Measurements from ENCODE around the gene PXDN.

PXDN gene

DNA sequence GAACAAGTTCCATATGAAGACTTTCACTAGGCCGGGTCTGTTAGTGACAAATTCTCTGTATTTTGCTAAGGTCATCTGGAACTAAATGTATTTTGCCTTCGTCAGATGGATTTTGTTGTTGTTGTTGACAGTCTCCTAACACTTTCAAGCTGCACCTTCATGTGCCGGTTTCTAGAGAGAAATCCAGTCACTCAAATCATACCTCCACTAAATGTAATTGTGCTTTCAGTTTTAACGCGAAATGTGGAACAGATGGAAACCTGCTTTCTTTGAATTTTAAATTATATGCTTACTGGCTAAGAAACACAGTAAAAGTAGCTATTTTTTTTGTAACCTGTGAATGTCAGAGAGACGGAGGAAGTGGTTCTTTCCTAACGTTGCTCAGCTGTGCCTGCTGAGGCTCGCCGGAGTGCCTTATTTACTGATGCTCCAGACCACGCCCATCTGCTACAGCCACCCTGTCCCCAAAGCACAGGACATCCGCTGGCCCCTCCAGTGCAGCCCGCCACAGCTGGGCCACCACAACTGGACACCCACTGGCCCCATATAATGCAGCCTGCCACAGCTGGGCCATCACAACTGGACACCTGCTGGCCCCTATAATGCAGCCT is 134.7 kb downstream of the PXDN start:
- no peak for TF ChIP-seq Cebpa-rat (IDR thresholded peaks at IDR 0.05)
- no peaks in the 10 kb centered on the region for H3K9me3 ChIP-seq (replicated peaks in 1 of 11)
- no peaks in the 10 kb centered on the region; a peak in 1 of 22 replicates for H4K20me1 ChIP-seq
- peak overlapping the region in 7 of 10 experiments; percentile 3 to 57 (median 22); a peak in 8 of 20 replicates for H3K4me3 ChIP-seq
- H3K27ac ChIP-seq = peak overlapping the region in 8 of 11 experiments; percentile 11 to 83 (median 54); a peak in 15 of 22 replicates
- no peaks in the 10 kb centered on the region for H3K36me3 ChIP-seq
- H3K27me3 ChIP-seq = peaks cover 0 to 15% (median 0%) of the 10 kb centered on the region in 11 experiments; a peak in 2 of 22 replicates
- H3K9ac ChIP-seq = peak overlapping the region in 5 of 11 experiments; percentile 18 to 64 (median 55); a peak in 10 of 22 replicates
- H3K4me1 ChIP-seq = peaks cover 55 to 99% (median 97%) of the 10 kb centered on the region in 10 experiments
- H3K4me2 ChIP-seq = peak overlapping the region; percentile 58 to 98 (median 90)

DNA sequence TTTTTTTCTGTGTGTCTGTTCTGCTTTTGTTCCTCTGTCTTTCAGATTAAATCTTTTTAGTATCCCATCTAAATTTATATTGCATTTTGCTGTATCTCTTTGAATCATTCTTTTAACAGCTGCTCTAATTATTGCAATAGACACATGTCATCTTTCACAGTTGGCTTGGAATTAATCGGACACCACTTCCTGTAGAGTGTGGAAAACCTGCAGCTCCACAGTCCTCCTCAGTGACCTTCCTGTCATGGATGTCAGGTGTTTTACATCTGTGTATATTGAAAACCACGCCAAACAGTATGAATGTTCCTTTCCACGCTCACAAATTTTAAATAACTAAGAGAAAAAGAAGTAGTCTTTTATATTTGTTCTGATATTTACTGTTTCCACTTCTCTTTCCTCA is 135.3 kb downstream of the PXDN start:
- Histone ChIP-seq H3K9me3 (replicated peaks in 1 of 11) (no peaks in the 10 kb centered on the region), H3K4me2 (peak overlapping the region; percentile 58 to 98 (median 90); a peak in 21 of 22 replicates), H3K27ac (peak overlapping the region in 6 of 11 experiments; percentile 30 to 83 (median 58); a peak in 12 of 22 replicates), H3K9ac (peak overlapping the region in 4 of 11 experiments; percentile 2 to 64 (median 57); a peak in 6 of 22 replicates), H3K36me3 (no peaks in the 10 kb centered on the region), H3K4me3 (peak overlapping the region in 3 of 10 experiments; percentile 41 to 57 (median 48); a peak in 5 of 20 replicates), H3K27me3 (peaks cover 0 to 15% (median 0%) of the 10 kb centered on the region in 11 experiments; a peak in 2 of 22 replicates), H4K20me1 (no peaks in the 10 kb centered on the region; a peak in 1 of 22 replicates), H3K4me1 (peaks cover 52 to 99% (median 97%) of the 10 kb centered on the region in 10 experiments)
- TF ChIP-seq Cebpa-rat (IDR thresholded peaks at IDR 0.05) = no peak

DNA sequence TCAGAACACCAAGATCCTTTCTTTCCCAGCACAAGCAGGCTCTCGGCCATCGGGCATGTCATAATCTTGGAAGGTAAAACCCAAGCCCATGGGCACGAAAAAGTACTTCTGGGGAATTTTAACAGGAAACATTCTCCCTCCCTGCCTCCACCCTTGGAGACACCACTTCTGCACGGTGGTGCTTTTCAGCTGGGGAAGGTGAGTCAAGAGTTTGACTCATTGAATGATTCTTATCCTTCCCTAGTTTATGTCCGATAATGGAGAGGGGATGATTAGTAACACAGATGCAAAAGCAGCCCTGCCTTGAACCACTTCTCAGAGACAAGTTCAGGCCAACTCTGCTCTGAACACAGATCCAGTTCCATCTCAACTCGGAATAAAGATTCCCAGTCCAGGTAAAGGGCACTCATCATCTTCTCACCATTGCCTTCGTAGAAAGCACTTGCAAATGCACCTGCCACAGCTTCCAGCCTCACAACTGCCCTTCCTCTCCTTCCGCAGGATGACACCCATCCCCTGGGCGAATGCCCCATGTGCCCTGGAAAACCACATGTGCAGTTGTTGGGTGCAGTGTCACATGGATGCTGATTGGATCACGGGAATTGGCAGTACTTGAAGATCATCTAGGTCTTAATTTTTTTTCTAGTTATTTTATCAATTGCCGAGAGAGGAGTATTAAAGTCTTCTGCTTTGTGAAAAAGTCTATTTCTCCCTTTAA is 136.2 kb downstream of the PXDN start:
- Histone ChIP-seq H4K20me1 (no peaks in the 10 kb centered on the region; a peak in 1 of 22 replicates), H3K4me3 (peak overlapping the region in 2 of 10 experiments; percentile 2 to 24; a peak in 2 of 20 replicates), H3K27me3 (peaks cover 0 to 10% (median 0%) of the 10 kb centered on the region in 11 experiments; a peak in 2 of 22 replicates), H3K9ac (0 out of 22 replicates have a peak overlapping the region, but pooled peaks of 1 of the 11 experiments have one; percentile 1), H3K4me2 (peak overlapping the region in 9 of 11 experiments; percentile 78 to 98 (median 92); a peak in 18 of 22 replicates), H3K36me3 (no peaks in the 10 kb centered on the region), H3K4me1 (peaks cover 45 to 98% (median 90%) of the 10 kb centered on the region in 10 experiments), H3K9me3 (replicated peaks in 1 of 11) (no peaks in the 10 kb centered on the region), H3K27ac (peak overlapping the region in 2 of 11 experiments; percentile 67 to 69; a peak in 3 of 22 replicates)
- no peak for TF ChIP-seq Cebpa-rat (IDR thresholded peaks at IDR 0.05)

GRCh38 chr2:1607236-1607920 is 136.9 kb downstream of the PXDN start:
- no peaks in the 10 kb centered on the region for H3K36me3 ChIP-seq
- H3K4me1 ChIP-seq = peaks cover 45 to 98% (median 86%) of the 10 kb centered on the region in 10 experiments
- TF ChIP-seq Cebpa-rat (IDR thresholded peaks at IDR 0.05) = no peak
- peak overlapping the region; percentile 78 to 98 (median 91); a peak in 21 of 22 replicates for H3K4me2 ChIP-seq
- H3K9ac ChIP-seq = peak overlapping the region in 2 of 11 experiments; percentile 1 to 19; a peak in 1 of 22 replicates
- H3K27ac ChIP-seq = peak overlapping the region in 3 of 11 experiments; percentile 67 to 69 (median 68); a peak in 5 of 22 replicates
- H4K20me1 ChIP-seq = no peaks in the 10 kb centered on the region; a peak in 1 of 22 replicates
- H3K4me3 ChIP-seq = peak overlapping the region in 1 of 10 experiments; percentile 21; a peak in 1 of 20 replicates
- no peaks in the 10 kb centered on the region for H3K9me3 ChIP-seq (replicated peaks in 1 of 11)
- peaks cover 0 to 10% (median 0%) of the 10 kb centered on the region in 11 experiments; a peak in 1 of 22 replicates for H3K27me3 ChIP-seq

DNA sequence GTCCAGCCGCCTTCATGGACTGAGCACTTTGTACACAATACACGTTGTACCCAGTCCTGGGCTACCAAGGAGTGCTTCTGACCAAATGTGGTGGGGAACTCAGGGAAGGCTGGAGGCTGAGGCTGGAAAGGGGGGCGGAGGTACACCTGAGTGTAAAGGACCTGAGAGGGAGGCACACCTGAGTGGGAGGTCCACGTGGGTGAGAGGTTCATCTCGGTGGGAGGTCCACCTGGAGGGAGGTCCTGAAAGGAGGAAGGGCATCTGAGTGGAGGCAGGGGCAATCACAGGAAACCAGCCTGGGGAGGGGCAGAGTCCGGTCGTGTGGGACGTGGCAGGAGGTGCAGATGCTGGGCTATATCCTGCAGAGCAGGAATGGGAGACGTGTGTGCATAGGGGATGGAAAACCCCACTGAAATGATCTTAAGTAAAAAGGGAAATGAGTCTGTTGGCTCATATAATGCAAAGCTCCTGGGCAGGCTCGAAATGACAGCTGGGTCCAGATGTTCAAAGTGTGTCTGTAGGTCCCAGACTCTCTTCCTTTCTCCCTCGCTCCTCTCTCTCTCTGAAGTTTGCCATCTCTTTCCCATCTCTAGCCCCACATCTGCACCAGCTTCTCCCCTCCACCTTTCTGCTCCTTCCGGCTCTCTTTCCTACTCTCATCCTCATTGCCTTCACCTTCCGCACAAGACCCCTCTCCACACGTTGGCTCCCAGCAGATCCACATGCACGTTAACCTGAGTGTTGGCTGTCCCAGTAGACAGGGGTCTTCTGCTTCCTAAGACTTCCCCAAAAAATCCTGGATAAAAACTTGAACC is 137.7 kb downstream of the PXDN start:
- Histone ChIP-seq H3K27ac (peak overlapping the region in 6 of 11 experiments; percentile 32 to 69 (median 68); a peak in 9 of 22 replicates), H3K9ac (peak overlapping the region in 5 of 11 experiments; percentile 36 to 70 (median 61); a peak in 5 of 22 replicates), H3K36me3 (no peaks in the 10 kb centered on the region), H3K4me3 (peak overlapping the region in 3 of 10 experiments; percentile 6 to 29 (median 22); a peak in 3 of 20 replicates), H3K9me3 (replicated peaks in 1 of 11) (no peaks in the 10 kb centered on the region), H3K4me1 (peaks cover 45 to 98% (median 82%) of the 10 kb centered on the region in 10 experiments), H4K20me1 (no peaks in the 10 kb centered on the region; a peak in 1 of 22 replicates), H3K4me2 (peak overlapping the region; percentile 78 to 98 (median 91)), H3K27me3 (peaks cover 0 to 10% (median 0%) of the 10 kb centered on the region in 11 experiments; a peak in 1 of 22 replicates)
- no peak for TF ChIP-seq Cebpa-rat (IDR thresholded peaks at IDR 0.05)

DNA sequence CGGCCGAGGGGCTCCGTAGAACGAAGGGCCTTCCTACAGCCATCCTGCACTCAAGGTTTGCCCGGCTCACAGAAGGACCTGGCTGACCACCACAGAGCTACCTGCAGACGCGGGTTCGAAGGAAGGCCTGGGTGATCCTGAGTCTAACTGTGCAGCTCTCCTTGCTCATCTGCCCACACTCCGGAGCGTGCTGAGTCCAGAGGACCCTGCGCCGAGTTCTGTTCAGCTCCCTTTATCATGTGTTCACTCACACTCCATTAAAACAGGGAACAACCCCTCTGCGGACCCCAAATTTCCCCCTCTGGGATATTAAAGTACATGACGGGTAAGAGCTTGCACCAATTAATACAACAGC is 138.3 kb downstream of the PXDN start:
- Histone ChIP-seq H3K36me3 (no peaks in the 10 kb centered on the region), H3K4me1 (peaks cover 45 to 100% (median 83%) of the 10 kb centered on the region in 10 experiments), H4K20me1 (no peaks in the 10 kb centered on the region; a peak in 1 of 22 replicates), H3K9ac (peak overlapping the region in 7 of 11 experiments; percentile 36 to 70 (median 61); a peak in 9 of 22 replicates), H3K4me3 (peak overlapping the region in 4 of 10 experiments; percentile 6 to 44 (median 14); a peak in 4 of 20 replicates), H3K27me3 (peaks cover 0 to 10% (median 0%) of the 10 kb centered on the region in 11 experiments; a peak in 1 of 22 replicates), H3K9me3 (replicated peaks in 1 of 11) (no peaks in the 10 kb centered on the region), H3K4me2 (peak overlapping the region; percentile 78 to 98 (median 91)), H3K27ac (peak overlapping the region in 7 of 11 experiments; percentile 32 to 69 (median 67); a peak in 13 of 22 replicates)
- no peak for TF ChIP-seq Cebpa-rat (IDR thresholded peaks at IDR 0.05)

Measured in BLaER1 treated with 17β-estradiol and CSF1 and Interleukin-3, amounts not matched to agents 10 nM and 100 nM (cell line).